HG03520 (cell line): Measurements from ENCODE around the gene SCYGR4.
A peak's percentile ranks its signal among the peaks of the same experiment; 100 is the strongest.

Experiments
- ATAC-seq: cut with Tn5 transposase; IDR thresholded peaks from one replicate; pipeline ENCODE4 v1.9.1; 2021; ENCODE audit warnings: mild to moderate bottlenecking, moderate library complexity; ENCODE audit not compliant: unreplicated experiment

The SCYGR4 gene

GRCh38 chr2:227613272-227613660 is 4.0 kb upstream of the SCYGR4 start:
- no peak for ATAC-seq

DNA sequence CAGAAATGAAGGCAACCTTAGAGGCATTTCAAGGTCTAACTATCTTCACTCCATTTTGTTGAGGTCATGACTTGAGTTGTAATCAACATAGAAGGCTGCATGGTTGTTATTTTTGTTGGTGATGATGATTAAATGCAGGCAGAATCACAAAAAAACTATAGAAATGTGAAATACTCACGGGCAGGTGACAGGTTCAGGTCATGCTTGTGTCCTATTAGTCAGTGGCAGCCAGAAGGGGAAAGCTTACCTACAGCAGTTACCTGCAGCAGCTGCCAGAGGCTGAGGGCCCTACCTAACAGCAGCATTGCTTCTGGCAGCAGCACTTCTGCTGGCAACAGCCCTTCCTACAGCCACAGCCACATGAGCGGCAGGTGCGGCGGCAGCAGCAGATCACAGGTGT is 3.1 kb upstream of the SCYGR4 start:
- ATAC-seq: no peak

DNA sequence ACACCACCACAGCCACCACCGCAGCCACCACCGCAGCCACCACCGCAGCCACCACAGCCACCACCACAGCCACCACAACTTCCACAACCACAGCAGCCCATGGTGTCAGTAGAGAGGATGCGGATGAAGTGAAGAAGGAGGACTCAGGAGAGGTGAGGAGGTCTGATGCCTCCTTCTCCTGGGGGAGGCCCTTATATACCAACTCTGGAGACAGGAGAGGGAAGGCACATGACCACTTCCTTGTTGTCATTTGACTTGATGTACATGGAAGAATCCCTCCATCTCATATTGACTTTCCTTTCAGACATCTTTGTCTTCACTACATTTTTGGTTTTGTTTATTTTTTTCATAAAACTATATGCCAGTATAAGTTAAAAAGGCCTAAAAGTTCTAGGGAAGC is 2.6 kb upstream of the SCYGR4 start, which contains the start of gene SCYGR3:
SCYGR3 (minus strand) TSS at position 101 of the 400 bp plus-strand sequence; CDS start at position 101, 0 bp downstream.
- no peak for ATAC-seq

- ATAC-seq: no peak
Observed at GRCh38 chr2:227615181-227615580, 2.1 kb upstream of the SCYGR4 start.

GRCh38 chr2:227615906-227616305 is 1.4 kb upstream of the SCYGR4 start:
- no peak for ATAC-seq

DNA sequence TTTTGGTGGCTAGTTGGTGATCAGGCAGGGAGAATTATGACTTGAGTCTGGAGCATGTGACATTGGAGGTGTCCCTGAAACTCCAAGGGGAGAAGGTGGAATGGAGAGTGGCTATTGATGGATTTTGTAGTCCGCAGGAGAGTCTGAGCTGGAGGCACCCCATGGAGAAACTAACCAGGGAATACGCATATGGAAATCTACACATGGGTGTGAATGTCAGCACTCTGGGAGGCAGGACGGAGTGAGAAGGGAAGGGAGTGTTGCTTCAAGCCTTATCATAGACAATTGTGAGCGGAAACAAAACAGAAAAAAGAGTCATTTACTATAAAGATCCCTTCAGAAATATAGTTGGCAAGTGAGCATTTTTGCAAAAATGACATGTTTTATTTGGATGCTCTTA is 667 bp upstream of the SCYGR4 start:
- ATAC-seq: no peak

- no peak for ATAC-seq
Observed at GRCh38 chr2:227623226-227623625, 5.9 kb downstream of the SCYGR4 start.

GRCh38 chr2:227625420-227625819 is 8.1 kb downstream of the SCYGR4 start:
- ATAC-seq: no peak

DNA sequence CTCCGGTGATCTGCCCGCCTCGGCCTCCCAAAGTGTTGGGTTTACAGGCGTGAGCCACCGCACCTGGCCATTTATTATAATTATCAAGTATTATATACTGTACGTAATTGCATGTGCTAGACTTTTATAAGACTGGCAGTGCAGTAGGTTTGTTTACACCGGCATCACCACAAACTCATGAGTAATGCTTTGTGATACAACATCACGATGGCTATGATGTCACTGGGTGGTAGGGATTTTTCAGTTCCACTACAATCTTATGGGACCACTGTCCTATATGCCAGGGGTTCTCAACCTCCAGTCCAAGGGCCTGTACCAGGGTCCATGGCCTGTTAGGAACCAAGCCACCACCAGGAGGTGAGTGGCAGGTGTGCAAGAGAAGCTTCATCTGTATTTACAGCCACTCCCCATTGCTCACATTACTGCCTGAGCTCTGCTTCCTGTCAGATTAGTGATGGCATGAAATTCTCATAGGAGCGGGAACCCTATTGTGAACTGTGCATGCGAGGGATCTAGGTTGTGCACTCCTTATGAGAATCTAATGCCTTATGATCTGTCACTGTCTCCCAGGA is 9.4 kb downstream of the SCYGR4 start:
- ATAC-seq: no peak

DNA sequence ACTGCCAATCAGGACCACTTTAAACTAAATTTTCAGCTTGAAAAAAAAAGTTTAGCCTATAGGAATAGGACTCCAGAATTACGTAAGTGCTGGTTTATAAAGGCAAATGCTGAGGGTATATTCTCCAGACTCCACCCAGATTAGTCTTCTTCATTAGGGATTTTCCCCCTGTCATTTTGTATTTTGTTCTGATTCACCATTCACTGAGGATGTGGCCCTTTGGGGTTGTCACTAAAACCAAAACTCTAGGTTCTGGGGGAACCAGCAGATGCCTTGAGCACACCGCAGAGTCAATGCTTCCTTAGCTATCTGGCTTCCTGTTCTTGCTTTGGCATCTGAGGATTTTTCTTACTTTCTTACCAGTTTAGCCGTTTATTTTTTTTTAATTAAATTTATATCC is 10.5 kb downstream of the SCYGR4 start:
- ATAC-seq: peak; percentile 97

- no peak for ATAC-seq
Observed at GRCh38 chr2:227629435-227629834, 12.1 kb downstream of the SCYGR4 start.

- ATAC-seq: no peak
Observed at GRCh38 chr2:227630322-227630721, 13.0 kb downstream of the SCYGR4 start.

DNA sequence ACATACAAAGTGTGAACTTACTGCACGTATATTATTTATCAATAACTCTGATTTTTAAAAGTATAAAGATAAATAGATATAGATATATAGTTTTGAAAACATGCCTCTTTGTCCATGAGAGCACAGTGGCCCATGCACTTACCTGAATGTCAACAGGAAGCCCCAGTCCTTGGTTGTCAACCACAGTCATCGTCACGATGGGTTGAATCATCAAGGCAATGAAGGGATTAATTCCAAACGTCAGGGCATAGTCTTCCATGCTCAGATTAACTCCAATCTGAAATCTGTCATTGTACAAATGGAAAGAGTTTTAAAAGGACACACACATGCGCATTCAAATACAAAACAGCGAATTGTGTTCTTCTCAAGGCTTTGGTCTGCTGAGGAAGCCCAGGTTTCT is 15.5 kb downstream of the SCYGR4 start:
- ATAC-seq: no peak

GRCh38 chr2:227634201-227634600 is 16.9 kb downstream of the SCYGR4 start:
- no peak for ATAC-seq

DNA sequence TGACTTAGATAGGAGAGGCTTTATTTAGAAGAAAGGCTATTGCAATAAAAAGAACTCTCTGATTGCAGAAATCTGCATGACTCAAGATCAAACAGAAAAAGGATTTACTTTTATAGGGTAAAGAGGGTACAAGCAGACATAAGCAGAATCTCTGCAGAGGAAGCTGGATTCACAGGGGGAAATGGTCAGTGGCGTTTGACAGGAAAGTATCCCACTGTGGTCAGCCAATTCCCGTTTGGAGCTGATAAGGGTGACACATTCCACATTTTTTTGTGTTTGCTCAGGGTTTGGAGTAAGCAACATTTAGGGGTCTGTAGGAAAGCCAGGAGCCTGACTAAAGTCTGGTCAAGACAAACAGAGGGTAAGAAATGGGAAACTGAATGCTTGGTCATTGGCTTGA is 25.4 kb downstream of the SCYGR4 start:
- no peak for ATAC-seq

DNA sequence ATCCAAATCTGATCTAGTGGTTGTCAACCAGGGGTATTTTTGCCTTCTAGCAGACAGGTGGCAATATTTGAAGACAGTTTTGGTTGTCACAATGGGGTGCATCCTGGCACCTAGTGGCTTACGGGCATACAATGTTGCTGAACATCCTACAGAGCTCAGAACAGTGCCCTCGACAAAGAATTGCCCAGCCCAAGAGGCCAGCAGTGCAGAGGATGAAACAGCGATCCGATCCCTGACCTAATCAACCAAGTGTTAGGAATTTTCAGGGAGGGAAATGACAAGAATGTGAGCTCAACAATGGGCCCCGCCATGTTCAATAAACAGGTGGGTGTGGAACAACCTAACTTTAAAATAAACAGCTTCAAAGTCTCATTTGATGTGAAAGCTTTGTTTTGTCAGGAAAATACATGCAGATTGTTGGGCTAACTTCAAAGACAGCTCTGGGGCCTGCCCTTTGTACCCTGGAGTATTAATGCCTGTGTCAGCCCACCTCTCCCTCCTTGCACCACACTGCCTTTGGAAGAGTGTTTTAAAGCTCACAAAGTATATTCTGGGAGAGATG is 26.8 kb downstream of the SCYGR4 start:
- no peak for ATAC-seq

- no peak for ATAC-seq
Observed at GRCh38 chr2:227653419-227653818, 36.1 kb downstream of the SCYGR4 start.

DNA sequence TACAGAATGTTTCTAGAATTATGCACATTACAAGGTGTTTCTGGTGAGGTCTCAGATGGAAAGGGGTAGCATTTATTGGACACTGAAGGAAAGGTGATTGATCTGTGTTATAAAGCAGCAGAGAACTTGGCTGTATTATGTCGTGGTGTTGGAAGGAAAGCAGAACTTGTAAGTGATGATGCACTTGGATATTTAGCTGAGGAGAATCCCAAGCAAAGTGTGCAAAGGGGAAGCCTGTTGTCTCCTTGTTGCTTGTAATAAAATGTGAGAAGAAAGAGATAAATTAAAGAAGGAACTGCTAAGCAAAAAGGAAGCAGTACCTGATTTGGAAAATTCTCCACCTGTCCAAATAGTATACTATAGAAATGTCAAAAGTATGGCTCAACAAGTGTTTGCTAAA is 37.1 kb downstream of the SCYGR4 start:
- no peak for ATAC-seq

- no peak for ATAC-seq
Observed at GRCh38 chr2:227655454-227655853, 38.2 kb downstream of the SCYGR4 start.

GRCh38 chr2:227657199-227657845 is 40.0 kb downstream of the SCYGR4 start:
- ATAC-seq: no peak

DNA sequence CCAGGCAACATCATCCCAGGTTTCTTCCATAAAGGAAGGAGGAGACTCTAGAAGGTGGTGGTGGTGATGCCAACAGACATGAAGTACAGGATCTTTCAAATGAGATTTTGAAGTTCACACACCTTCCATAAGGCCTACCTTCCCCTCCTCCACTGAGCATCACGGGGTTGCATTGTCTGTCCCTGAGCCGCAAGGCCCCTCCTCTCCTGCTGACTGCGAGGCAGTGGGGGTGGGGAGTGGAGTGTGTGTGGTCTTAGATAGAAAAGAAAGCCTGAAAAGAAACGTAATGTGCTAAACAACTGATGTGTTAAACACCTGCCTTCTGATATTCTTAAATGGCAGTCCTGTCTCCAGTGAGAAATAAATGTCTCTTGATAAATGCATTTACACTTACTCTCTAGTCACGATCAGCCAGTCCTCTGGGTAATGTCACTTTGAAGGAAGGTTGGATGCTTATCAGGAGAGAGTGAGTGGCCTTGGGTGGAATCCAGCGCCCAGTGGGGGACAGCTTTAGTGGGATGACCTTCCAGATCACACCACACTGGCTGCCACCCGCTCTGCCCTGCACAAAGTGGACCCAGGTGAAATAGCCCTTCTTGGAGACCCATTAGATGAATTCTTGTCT is 43.8 kb downstream of the SCYGR4 start:
- no peak for ATAC-seq

- no peak for ATAC-seq
Observed at GRCh38 chr2:227661827-227662226, 44.5 kb downstream of the SCYGR4 start.
